Esophagus mucosa (tissue), 1 donor: ENCODE results near the gene NUTM2D. TPM values are rescaled to one million over a fixed set of nuclear protein-coding genes. Genes with fewer than 3 reads are reported as not detected.
"Not testable (repeated sequence)": the region's sequence is repeated elsewhere in the genome, so short reads cannot be mapped to it uniquely, and the experiment has no call there.

Source experiments
- ATAC-seq: fragments of 200-7000 bp; cut with Tn5 transposase; one replicate; pipeline ENCODE4 v1.9.1; 2020
- total RNA-seq: library from RNA; stranded (reverse); gene quantifications from one replicate; pipeline ENCODE4 v1.2.4, GENCODE V29; 2023
- donor health status: DM: yes; HTN: yes; CAD: no.

The NUTM2D gene
- 1.8 TPM for total RNA-seq

DNA sequence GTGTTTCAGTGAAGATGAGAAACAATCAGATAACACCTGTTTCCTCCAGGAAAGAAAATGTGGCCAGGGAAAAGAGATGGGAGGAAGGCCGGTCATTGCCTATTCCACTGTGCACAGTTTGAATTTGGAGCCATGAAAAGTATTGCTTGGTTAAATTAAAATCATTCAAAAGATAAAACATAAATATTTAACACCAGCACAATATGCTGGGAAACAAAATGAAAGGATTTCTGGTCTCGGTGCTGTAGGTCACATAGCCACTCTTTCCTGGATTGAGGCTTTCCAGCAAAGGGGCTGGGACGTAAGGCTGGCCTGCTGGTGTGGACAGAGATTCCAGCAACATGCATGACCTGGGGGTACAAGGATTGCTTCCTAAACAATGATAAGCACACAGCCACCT lies at the start of gene NUTM2D:
Gene NUTM2D, plus strand, starts transcription at position 301 of the 400 bp plus-strand sequence. CDS start 522 bp downstream, outside the sequence.
- not testable (repeated sequence) for ATAC-seq

GRCh38 chr10:87308702-87309101 lies 48.8 kb upstream of the NUTM2D start:
- not testable (repeated sequence) for ATAC-seq

DNA sequence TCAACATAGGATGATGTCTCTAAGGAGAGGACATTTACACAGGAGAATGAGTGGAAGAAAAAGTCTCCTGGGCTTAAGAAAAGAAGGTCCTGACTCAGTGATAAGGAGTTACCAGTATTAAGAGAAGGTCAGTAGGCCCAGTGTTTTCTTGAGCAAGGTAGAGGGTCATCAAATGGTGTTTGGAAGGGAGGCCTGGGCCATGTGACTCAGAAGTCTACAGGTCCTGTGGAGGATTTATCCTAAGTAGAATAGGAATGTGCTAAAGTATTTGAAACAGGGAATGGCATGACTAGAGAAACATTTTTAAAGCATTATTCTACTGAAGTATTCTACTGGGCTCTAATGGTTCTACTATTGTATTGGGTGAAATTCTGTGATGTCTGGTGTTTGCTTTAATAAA lies 47.9 kb upstream of the NUTM2D start:
- not testable (repeated sequence) for ATAC-seq

DNA sequence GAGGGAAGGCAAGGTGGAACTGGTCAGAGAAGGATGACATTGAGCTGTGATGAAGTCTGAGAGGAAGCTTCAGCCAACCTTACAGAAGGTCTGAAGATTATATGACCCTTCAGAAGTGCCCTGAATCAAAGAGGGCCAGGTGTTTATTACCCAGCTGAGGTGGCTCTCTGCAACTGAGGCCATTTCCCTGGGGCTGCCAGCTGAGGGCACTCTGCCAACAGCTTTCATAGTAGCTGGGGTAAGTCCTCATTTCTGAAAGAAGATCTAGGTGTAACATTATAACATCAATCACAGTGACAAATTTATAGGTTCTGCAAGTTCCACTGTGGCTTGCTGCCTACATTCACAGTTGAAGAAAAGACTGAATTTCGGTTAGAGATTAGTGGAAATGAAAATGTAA lies 46.0 kb upstream of the NUTM2D start:
- ATAC-seq, result peak; percentile 45

DNA sequence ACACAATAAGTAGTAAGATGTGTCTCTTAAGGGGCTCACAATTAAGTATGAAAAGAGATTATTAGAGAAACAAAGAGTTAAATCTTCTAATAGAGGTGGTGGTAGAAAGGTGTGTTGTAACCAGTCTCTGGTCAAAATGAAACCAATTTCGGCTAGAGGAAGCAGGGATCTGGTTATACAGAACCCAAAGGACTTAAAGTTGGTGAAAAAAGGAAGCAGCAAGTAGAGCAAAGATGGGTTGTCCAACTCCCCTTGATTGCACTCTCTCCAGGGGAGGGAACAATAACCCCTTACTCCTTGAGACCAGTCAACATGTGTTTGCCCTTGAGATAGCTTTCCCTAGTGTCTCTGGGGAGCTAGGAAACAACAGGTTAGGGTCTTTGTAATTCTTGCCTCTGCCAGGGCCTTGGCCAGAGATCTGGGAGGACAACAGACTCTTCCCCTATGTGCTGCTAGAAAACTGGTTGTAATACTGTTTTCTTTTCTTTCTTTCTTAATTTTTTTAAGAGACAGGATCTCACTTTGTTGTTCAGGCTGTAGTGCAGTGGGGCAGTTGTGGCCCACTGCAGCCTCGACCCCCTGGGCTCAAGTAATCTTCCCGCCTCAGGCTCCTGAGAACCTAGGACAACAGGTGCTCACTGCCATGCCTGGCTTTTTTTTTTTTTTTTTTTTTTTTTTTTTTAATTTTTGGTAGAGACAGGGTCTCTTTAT lies 43.7 kb upstream of the NUTM2D start:
- ATAC-seq, result not testable (repeated sequence)

GRCh38 chr10:87314360-87314973 lies 43.1 kb upstream of the NUTM2D start:
- not testable (repeated sequence) for ATAC-seq

GRCh38 chr10:87321505-87321904 lies 36.0 kb upstream of the NUTM2D start:
- ATAC-seq, result not testable (repeated sequence)

DNA sequence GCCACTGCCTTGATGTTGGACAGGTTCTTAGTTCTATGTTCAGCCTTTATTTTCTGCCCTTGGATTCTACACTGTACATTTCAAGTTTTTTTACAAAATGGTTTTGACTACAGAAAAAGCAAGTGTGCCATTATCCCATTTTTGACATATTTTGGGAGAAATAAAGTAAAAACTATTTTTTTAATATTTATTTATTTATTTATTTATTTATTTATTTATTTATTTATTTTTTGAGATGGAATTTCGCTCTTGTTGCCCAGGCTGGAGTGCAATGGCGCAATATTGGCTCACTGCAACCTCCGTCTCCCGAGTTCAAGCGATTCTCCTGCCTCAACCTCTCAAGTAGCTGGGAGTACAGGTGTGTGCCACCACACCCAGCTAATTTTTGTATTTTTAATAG lies 33.0 kb upstream of the NUTM2D start:
- ATAC-seq, result not testable (repeated sequence)

DNA sequence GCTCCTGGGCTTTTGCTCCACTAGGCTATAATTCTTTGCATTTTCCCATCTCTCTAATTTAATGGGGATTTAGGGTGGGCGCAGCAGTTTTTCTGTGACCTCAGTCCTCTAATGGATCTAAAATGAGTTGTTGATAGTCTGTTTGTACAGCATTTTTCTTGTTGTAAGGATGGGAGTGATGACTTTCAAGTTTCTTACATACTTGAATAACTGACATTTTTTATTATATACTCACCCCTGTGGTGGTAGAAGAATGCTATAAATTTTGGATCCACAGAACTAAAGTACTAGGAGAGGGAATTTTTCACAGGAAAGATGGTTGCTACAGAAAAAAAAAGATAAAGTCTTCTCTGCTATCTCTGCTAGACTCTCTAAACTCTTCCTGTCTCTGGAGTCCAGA lies 29.6 kb upstream of the NUTM2D start:
- not testable (repeated sequence) for ATAC-seq

DNA sequence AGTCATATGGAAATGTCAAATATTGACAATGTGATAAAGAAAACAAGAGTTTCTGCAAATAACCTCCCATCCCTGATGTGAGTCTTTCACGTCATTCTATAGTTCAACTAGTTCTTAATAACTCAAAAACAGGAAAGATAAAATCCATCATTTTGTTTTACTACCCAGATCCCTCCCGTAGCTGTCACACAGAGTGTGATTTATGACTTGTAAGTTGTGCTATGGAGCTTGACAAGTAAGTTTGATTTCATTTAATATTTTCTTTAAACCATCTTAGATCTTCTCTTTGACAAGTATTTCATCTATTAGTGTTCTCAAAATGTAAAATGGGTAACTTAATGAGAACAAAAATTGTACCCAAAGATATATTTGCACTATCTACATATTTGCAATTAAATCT lies 28.4 kb upstream of the NUTM2D start:
- not testable (repeated sequence) for ATAC-seq

- peak; percentile 64 for ATAC-seq
Measured at GRCh38 chr10:87332687-87333086, 24.9 kb upstream of the NUTM2D start.

- ATAC-seq, result not testable (repeated sequence)
Measured at GRCh38 chr10:87340411-87340810, 17.1 kb upstream of the NUTM2D start.

DNA sequence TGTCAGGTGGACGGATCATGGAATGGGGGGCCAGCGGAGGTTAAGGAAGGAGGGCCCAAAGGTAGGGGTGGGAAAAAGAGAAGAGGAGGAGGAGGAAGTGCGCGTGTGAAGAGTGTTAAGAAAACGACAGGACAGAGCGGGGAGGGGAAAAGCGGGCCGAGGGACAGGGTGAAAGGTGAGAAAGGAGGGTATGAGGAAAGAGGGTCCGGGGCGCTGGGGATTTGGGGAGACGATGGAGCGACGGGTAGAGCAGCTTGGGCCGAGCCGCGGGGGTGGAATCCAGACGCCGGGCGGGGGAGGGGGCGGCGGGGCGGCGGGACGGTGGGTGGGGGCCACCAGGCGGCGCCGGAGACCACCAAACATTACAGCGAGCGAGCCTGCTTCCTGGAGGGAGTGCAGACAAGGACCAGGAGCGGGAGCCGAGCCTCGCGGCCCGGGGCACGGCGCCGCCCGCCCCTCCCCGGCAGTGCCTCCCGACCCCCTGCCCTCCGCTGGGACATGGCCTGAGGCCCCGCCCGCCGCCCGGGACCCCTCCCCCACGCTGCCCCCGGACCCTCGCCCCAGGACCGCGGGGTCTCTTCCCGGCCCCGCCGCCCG lies 15.9 kb upstream of the NUTM2D start:
- peak; percentile 9 for ATAC-seq

DNA sequence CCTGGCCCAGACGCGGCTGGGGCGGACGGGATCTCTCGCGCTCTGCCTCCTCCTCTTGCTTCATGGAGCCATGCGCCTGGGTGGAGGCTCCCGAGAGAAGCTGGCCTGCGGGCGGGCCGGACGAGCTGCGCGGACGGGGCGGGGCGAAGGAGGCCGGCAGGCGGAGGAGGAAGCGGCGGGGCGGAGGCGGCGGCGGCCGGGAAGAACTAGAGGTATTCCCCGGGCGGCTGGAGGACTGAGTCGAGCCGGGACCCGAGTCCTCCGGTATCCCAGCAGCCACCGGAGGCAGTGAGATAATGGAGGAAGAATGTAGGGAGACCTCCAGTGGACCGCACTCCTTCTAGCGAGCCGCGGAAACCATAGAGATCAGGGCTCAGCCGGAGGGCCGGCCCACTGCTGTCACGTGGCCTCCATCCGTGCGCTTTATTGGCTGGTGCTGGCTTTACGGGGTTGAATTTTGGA lies 15.3 kb upstream of the NUTM2D start:
- ATAC-seq, result peak; percentile 96

- ATAC-seq, result peak; percentile 88
Measured at GRCh38 chr10:87342711-87343258, 14.8 kb upstream of the NUTM2D start.

DNA sequence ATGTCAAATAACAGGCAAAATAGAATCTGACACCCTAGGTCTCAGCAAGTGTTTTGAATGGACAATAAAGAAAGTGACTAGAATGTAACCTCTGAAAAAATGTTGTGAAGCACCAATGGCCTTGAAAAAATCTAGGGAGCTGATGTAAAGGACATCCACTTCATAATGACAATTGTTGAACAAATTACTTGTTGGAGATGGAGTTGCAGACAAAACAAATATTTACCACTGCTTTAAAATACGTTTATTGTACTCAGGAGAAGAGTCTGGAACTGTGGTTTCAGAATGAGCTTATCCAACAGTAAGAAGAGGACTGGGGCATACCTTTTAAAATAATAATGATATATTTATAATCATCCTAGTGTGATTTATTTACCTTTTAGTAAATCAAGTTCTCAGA lies 11.8 kb upstream of the NUTM2D start:
- ATAC-seq, result not testable (repeated sequence)

DNA sequence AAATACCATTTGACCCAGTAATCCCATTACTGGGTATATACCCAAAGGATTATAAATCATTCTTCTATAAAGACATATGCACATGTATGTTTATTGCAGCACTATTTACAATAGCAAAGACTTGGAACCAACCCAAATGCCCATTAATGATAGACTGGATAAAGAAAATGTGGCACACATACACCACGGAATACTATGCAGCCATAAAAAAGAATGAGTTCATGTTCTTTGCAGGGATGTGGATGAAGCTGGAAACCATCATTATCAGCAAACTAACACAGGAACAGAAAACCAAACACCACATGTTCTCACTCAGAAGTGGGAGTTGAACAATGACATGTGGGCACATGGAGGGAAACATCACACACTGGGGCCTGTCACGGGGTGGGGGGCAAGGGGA lies 7.4 kb upstream of the NUTM2D start:
- ATAC-seq, result not testable (repeated sequence)

DNA sequence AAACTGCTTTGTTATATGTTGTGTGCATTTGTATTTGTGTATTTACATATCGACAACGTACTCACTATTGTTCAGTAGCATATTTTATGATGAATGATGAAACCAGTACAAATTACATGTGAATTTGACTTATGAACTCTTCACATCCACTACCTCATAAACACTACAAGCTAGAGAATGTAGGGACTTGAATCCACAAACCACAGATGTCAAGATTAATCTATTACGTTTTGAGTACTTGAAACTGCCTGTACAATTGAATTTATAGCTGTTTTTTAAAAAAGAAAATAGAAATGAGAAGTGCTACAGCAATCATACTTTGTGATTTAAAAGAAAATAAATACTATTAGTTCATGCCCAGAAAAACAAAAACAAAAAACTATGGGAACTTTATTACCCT lies 4.7 kb upstream of the NUTM2D start:
- ATAC-seq, result not testable (repeated sequence)

- ATAC-seq, result not testable (repeated sequence)
Measured at GRCh38 chr10:87355110-87355509, 2.4 kb upstream of the NUTM2D start.

- ATAC-seq, result not testable (repeated sequence)
Measured at GRCh38 chr10:87358159-87358558, 615 bp downstream of the NUTM2D start.

DNA sequence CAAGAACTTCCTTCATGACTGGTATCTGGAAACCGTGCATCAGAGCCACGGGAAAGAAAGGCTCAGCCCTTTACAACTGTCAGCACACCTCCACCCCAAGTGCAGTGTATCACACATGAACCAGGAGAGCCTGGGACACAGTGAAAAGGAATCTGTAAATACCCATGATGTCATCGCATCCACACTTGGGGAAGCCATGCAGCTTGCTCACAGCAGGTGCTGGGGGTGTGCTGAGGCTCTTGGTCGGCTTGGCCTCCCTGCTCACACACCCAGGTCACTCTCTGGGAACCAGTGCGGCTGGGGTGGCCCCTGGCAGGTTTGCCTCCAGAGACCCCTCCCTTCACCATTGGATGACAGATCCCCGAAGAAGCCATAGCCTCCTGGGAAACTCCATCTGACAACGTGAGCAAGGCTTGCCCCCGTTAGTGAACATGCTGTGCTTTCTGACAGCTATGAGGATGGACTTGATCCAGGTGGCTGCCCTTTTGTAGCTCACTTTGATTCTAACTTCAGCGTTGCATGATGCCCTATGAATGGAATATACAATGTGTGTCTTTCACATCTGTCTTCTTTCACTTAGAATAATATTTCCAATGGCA lies 12.1 kb downstream of the NUTM2D start:
- not testable (repeated sequence) for ATAC-seq

GRCh38 chr10:87374091-87374490 lies 16.5 kb downstream of the NUTM2D start:
- ATAC-seq, result not testable (repeated sequence)

DNA sequence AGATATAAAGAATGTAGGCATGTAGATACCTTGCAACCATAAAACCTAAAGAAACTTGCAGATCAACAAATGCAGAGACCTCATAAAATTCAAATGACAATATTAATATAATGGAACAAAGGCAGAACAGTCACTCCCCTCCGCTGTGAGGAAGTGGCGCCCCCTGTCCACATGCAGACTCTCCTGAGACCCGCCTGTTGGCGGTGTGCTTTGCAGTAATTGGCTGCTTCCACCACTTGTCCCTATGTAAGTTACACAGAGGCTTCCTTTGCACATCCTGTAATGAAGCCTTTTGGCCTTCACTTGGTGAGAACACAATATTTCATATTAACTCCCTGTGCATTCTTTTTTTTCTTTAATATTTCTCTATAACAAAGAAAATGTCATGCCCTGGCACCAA lies 21.6 kb downstream of the NUTM2D start:
- ATAC-seq, result not testable (repeated sequence)
